SK-N-SH (cell line): ENCODE measurements around the gene ANP32A. TPM values are rescaled to one million over a fixed set of nuclear protein-coding genes. Genes with fewer than 3 reads are reported as not detected.

Source experiments
- CTCF ChIA-PET: fragments of 300-600, 350-600 bp; formaldehyde crosslinking; extraction: SDS; loops from one replicate; lab custom pipeline; 2021; lab: Yijun Ruan, JAX
- POLR2A ChIA-PET: fragments of 350-600 bp; sonication (Branson Sonifier 250); formaldehyde crosslinking; extraction: SDS; loops from one replicate; lab custom pipeline; 2020; ENCODE audit warnings: antibody characterized with exemption, inconsistent platforms; lab: Yijun Ruan, JAX
- DNase-seq: peaks from one replicate; pipeline ENCODE4 v3.0.0; 2012
- H2AFZ ChIP-seq: fragments of 200-600 bp; sonication (generic); 2 replicates; pipeline ENCODE4 v1.8.1; 2016; ENCODE audit warnings: antibody characterized with exemption, mild to moderate bottlenecking, low read depth
- H3F3A ChIP-seq: fragments of 200-600 bp; sonication (generic); replicated peaks from 2 replicates; pipeline ENCODE3; 2016; ENCODE audit warnings: antibody characterized with exemption, mild to moderate bottlenecking; ENCODE audit not compliant: insufficient read depth
- H3K27ac ChIP-seq, 2 experiments: fragments of 200-500 bp in 1 of 2; fragments of 200-600 bp in 1 of 2; sonication (Bioruptor generic) in 1 of 2; sonication (generic), shearing (Covaris generic) in 1 of 2; 2 replicates each; pipeline versions ENCODE4 v1.5.1 to v1.6.1; 2014 to 2016; ENCODE audit warnings: low read depth in 2 of 2, inconsistent platforms in 1 of 2, low read length in 1 of 2, mild to moderate bottlenecking in 1 of 2, mixed read lengths in 1 of 2
- H3K27me3 ChIP-seq: fragments of 200-600 bp; sonication (generic), shearing (Covaris generic); 2 replicates; pipeline ENCODE4 v1.6.1; 2016; ENCODE audit warnings: mixed run types; ENCODE audit not compliant: insufficient read depth
- H3K36me3 ChIP-seq, 2 experiments: fragments of 200-500 bp in 1 of 2; fragments of 200-600 bp in 1 of 2; sonication (Bioruptor generic) in 1 of 2; sonication (generic) in 1 of 2; replicated peaks in 1 of 2; 2 replicates each; pipeline versions ENCODE3 to v1.5.1; 2014 to 2016; ENCODE audit warnings: low read length in 1 of 2, mild to moderate bottlenecking in 1 of 2; ENCODE audit not compliant: insufficient read depth in 2 of 2, control insufficient read depth in 1 of 2
- H3K4me1 ChIP-seq, 2 experiments: fragments of 200-500 bp in 1 of 2; fragments of 200-600 bp in 1 of 2; sonication (Bioruptor generic) in 1 of 2; sonication (generic), shearing (Covaris generic) in 1 of 2; 2 replicates each; pipeline versions ENCODE4 v1.5.1 to v1.6.1; 2014 to 2016; ENCODE audit warnings: low read depth in 1 of 2, low read length in 1 of 2, mixed run types in 1 of 2; ENCODE audit not compliant: insufficient read depth in 2 of 2, control insufficient read depth in 1 of 2
- H3K4me2 ChIP-seq: fragments of 200-600 bp; sonication (generic), shearing (Covaris generic); 2 replicates; pipeline ENCODE4 v1.6.1; 2017; ENCODE audit warnings: mixed run types
- H3K4me3 ChIP-seq, 2 experiments: fragments of 200-500 bp in 1 of 2; fragments of 200-600 bp in 1 of 2; sonication (Bioruptor generic) in 1 of 2; sonication (generic), shearing (Covaris generic) in 1 of 2; 2 replicates each; pipeline versions ENCODE4 v1.5.1 to v1.8.1; 2014 to 2016; ENCODE audit warnings: low read depth in 2 of 2, inconsistent platforms in 1 of 2, low read length in 1 of 2, mild to moderate bottlenecking in 1 of 2, mixed read lengths in 1 of 2, moderate library complexity in 1 of 2
- H3K79me2 ChIP-seq: fragments of 200-600 bp; sonication (generic); 2 replicates; pipeline ENCODE4 v1.8.1; 2017; ENCODE audit warnings: mild to moderate bottlenecking; ENCODE audit not compliant: insufficient read depth
- H3K9ac ChIP-seq: fragments of 200-600 bp; sonication (generic); 2 replicates; pipeline ENCODE4 v1.6.1; 2017; ENCODE audit warnings: mixed run types
- H3K9me2 ChIP-seq: fragments of 200-600 bp; sonication (generic); 2 replicates; pipeline ENCODE4 v1.6.1; 2017; ENCODE audit warnings: mixed run types
- H3K9me3 ChIP-seq: fragments of 200-600 bp; sonication (generic); 2 replicates; pipeline ENCODE4 v1.6.1; 2017; ENCODE audit warnings: mixed run types, mild to moderate bottlenecking, moderate library complexity
- H4K20me1 ChIP-seq: fragments of 200-600 bp; sonication (generic); 2 replicates; pipeline ENCODE4 v1.6.1; 2017; ENCODE audit warnings: mild to moderate bottlenecking, mixed run types; ENCODE audit not compliant: insufficient read depth
- CHD2 ChIP-seq: fragments of 150-350 bp; IDR thresholded peaks from 2 replicates; pipeline ENCODE4 v1.6.1; 2018; ENCODE audit warnings: low read length; ENCODE audit not compliant: partially characterized antibody
- EP300 ChIP-seq, 2 experiments: IDR thresholded peaks; 2 replicates each; pipeline versions ENCODE4 v1.4.0 to v1.6.1; 2012; ENCODE audit warnings: borderline replicate concordance in 1 of 2, low read depth in 1 of 2, low read length in 1 of 2
- EZH2phosphoT487 ChIP-seq: fragments of 200-600 bp; sonication (generic); IDR thresholded peaks from 2 replicates; pipeline ENCODE4 v1.6.1; 2017; ENCODE audit warnings: low read depth, mixed run types, mild to moderate bottlenecking, antibody characterized with exemption, moderate library complexity, borderline replicate concordance
- FOXJ3 ChIP-seq: sonication (generic); formaldehyde crosslinking; IDR thresholded peaks from 2 replicates; pipeline ENCODE4 v1.5.1; 2020; ENCODE audit warnings: mild to moderate bottlenecking, missing genetic modification reagents
- FOXM1 ChIP-seq: IDR thresholded peaks from 2 replicates; pipeline ENCODE4 v1.4.0; 2012; ENCODE audit warnings: low read depth, mild to moderate bottlenecking
- GABPA ChIP-seq: IDR thresholded peaks from 2 replicates; pipeline ENCODE4 v1.4.0; 2012; ENCODE audit warnings: low read depth, mild to moderate bottlenecking
- GATA2 ChIP-seq: sonication (generic); formaldehyde crosslinking; IDR thresholded peaks from 2 replicates; pipeline ENCODE4 v1.5.0; 2020; ENCODE audit warnings: mild to moderate bottlenecking, missing genetic modification reagents
- JUND ChIP-seq: IDR thresholded peaks from 2 replicates; pipeline ENCODE4 v1.4.0; 2012
- MEF2A ChIP-seq: IDR thresholded peaks from 2 replicates; pipeline ENCODE4 v1.4.0; 2012; ENCODE audit warnings: low read depth, borderline replicate concordance
- MXI1 ChIP-seq: IDR thresholded peaks from 2 replicates; pipeline ENCODE4 v1.6.1; 2012; ENCODE audit warnings: mild to moderate bottlenecking, low read depth, low read length, improper control_type of control experiment
- NFIC ChIP-seq: IDR thresholded peaks from 2 replicates; pipeline ENCODE4 v1.4.0; 2012; ENCODE audit warnings: borderline replicate concordance
- NRF1 ChIP-seq: IDR thresholded peaks from 2 replicates; pipeline ENCODE4 v1.6.1; 2012; ENCODE audit warnings: low read depth, mild to moderate bottlenecking, low read length
- RCOR1 ChIP-seq: fragments of 150-350 bp; IDR thresholded peaks from 2 replicates; pipeline ENCODE4 v1.6.1; 2017; ENCODE audit warnings: antibody characterized with exemption, low read length
- RFX5 ChIP-seq: IDR thresholded peaks from 2 replicates; pipeline ENCODE4 v1.6.1; 2012; ENCODE audit warnings: mild to moderate bottlenecking, improper control_type of control experiment, low read length
- TAF1 ChIP-seq: IDR thresholded peaks from 2 replicates; pipeline ENCODE4 v1.6.1; 2012; ENCODE audit warnings: low read depth, mild to moderate bottlenecking, low read length, moderate library complexity, borderline replicate concordance
- TCF12 ChIP-seq: IDR thresholded peaks from 2 replicates; pipeline ENCODE4 v1.4.0; 2012
- YY1 ChIP-seq: IDR thresholded peaks from 2 replicates; pipeline ENCODE4 v1.4.0; 2012; ENCODE audit warnings: low read depth, mild to moderate bottlenecking
- WGBS: methylation state at CpG from one replicate; pipeline ENCODE4 v1.1.6; 2017; ENCODE audit warnings: low lambda C conversion rate; 5-methylcytosine and 5-hydroxymethylcytosine counted together
- polyA plus RNA-seq, 3 experiments: library from polyadenylated mRNA; depleted of rRNA; stranded (reverse); fragments of >200 nt; gene quantifications; 2 replicates each; pipeline ENCODE4 v1.2.3, GENCODE V29; 2012
- TF ChIP-seq, protein P1 (sequence below): IDR thresholded peaks from 2 replicates; pipeline ENCODE4 v1.4.0; 2012; ENCODE audit warnings: low read depth
- TF ChIP-seq, protein P2 (sequence below): IDR thresholded peaks from 2 replicates; pipeline ENCODE4 v1.4.0; 2012; ENCODE audit warnings: low read depth, borderline replicate concordance
- TF ChIP-seq, protein P3 (sequence below): IDR thresholded peaks from 2 replicates; pipeline ENCODE4; 2012
- TF ChIP-seq, protein P4 (sequence below): fragments of 150-350 bp; IDR thresholded peaks from 2 replicates; pipeline ENCODE4 v1.6.1; 2016; ENCODE audit warnings: mild to moderate bottlenecking, low read depth, low read length
- TF ChIP-seq, protein P5 (sequence below): fragments of 150-350 bp; IDR thresholded peaks from 2 replicates; pipeline ENCODE4 v1.6.1; 2017; ENCODE audit warnings: antibody characterized with exemption, low read length, low read depth, borderline replicate concordance

ANP32A gene
- polyA plus RNA-seq, 1 of the 3 experiments (the other 2 are of a cell fraction), result 58.4 TPM

DNA sequence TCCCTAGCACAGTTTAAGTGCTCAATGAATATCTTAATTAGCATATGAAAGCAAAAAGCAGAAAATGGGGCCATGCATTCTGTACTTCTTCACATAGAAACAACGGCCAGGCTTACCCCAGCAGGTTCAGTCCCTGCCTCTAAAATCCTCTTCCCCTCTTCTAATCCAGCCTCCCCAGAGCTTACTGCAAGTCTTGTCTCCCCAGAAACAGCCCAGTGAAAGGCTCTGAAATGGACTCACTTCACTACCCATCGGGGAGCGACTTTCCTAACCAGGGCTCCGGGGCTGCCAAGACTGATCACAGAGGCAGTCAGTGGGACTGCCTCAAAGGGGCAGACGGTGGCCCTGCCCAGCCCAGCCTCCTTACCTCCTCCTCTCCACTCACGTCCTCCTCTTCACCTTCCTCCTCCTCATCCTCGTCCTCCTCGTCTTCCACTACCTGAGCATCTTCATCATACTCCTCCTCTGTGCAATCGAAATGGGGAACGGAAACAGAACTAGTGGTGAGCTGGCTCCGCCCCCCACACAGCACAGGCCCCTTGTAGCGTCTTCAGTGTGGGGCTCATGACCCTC is 38.0 kb downstream of the ANP32A start:
- TF ChIP-seq NFIC, result no peak
- TF ChIP-seq, protein P1, sequence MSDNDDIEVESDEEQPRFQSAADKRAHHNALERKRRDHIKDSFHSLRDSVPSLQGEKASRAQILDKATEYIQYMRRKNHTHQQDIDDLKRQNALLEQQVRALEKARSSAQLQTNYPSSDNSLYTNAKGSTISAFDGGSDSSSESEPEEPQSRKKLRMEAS, result no peak
- TF ChIP-seq EZH2phosphoT487, result no peak
- no peak for TF ChIP-seq RCOR1

DNA sequence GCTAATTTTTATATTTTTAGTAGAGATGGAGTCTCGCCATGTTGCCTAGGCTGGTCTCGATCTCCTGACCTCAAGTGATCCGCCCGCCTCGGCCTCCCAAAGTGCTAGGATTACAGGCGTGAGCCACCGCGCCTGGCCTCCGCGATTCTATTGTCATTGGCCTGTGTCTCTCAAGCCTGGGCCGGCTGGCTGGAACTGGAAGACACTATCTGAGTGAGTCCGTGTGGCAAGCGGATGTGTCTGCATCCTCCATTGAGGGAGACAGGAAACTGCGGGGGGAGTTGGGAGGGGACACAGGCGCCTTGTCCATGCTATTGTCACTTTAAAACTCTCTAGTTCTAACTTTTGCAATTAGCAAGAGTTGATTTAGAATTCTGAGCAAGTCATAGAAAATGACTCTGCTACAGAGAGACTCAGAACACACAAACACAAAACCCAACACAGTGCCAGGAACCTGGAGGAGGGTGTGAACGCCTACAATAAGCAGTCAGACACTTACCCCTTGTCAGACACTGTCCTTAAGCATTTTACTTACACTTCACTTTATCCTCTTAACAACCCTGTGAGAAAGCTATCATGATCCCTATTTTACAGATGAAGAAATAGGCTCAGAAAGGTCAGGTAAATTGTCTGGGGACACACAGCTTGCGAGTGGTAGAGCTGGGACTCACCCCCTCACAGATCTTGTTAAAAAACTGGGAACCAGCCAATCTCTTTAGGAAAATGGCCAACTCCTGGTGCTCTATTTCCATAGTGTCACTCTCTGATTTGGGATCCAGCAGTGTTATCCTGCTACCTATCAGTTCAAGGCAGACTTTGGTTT is 38.7 kb downstream of the ANP32A start:
- POLR2A ChIA-PET, result no interaction called here
- no peak for DNase-seq
- TF ChIP-seq RFX5 (no peak), GABPA (no peak), TAF1 (no peak), YY1 (no peak), NFIC (no peak), JUND (no peak), EP300 (IDR thresholded peaks at IDR 0.05; ENCODE audit: borderline replicate concordance in 1 of 2, low read depth in 1 of 2, low read length in 1 of 2) (no peak), NRF1 (no peak), TCF12 (no peak), GATA2 (CRISPR knock-in tag) (no peak), FOXM1 (no peak), MEF2A (no peak), FOXJ3 (CRISPR knock-in tag) (no peak), CHD2 (no peak), MXI1 (no peak)
- TF ChIP-seq, protein P2, sequence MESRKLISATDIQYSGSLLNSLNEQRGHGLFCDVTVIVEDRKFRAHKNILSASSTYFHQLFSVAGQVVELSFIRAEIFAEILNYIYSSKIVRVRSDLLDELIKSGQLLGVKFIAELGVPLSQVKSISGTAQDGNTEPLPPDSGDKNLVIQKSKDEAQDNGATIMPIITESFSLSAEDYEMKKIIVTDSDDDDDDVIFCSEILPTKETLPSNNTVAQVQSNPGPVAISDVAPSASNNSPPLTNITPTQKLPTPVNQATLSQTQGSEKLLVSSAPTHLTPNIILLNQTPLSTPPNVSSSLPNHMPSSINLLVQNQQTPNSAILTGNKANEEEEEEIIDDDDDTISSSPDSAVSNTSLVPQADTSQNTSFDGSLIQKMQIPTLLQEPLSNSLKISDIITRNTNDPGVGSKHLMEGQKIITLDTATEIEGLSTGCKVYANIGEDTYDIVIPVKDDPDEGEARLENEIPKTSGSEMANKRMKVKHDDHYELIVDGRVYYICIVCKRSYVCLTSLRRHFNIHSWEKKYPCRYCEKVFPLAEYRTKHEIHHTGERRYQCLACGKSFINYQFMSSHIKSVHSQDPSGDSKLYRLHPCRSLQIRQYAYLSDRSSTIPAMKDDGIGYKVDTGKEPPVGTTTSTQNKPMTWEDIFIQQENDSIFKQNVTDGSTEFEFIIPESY, result no peak
- TF ChIP-seq, protein P3, sequence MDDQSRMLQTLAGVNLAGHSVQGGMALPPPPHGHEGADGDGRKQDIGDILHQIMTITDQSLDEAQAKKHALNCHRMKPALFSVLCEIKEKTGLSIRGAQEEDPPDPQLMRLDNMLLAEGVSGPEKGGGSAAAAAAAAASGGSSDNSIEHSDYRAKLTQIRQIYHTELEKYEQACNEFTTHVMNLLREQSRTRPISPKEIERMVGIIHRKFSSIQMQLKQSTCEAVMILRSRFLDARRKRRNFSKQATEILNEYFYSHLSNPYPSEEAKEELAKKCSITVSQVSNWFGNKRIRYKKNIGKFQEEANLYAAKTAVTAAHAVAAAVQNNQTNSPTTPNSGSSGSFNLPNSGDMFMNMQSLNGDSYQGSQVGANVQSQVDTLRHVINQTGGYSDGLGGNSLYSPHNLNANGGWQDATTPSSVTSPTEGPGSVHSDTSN, result no peak
- TF ChIP-seq, protein P4, sequence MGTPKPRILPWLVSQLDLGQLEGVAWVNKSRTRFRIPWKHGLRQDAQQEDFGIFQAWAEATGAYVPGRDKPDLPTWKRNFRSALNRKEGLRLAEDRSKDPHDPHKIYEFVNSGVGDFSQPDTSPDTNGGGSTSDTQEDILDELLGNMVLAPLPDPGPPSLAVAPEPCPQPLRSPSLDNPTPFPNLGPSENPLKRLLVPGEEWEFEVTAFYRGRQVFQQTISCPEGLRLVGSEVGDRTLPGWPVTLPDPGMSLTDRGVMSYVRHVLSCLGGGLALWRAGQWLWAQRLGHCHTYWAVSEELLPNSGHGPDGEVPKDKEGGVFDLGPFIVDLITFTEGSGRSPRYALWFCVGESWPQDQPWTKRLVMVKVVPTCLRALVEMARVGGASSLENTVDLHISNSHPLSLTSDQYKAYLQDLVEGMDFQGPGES, result no peak
- TF ChIP-seq, protein P5, sequence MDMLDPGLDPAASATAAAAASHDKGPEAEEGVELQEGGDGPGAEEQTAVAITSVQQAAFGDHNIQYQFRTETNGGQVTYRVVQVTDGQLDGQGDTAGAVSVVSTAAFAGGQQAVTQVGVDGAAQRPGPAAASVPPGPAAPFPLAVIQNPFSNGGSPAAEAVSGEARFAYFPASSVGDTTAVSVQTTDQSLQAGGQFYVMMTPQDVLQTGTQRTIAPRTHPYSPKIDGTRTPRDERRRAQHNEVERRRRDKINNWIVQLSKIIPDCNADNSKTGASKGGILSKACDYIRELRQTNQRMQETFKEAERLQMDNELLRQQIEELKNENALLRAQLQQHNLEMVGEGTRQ, result no peak

More for the DNA sequence above, 38.0 kb downstream of the ANP32A start:
- no peak overlapping the region for H3K27ac ChIP-seq
- H3F3A ChIP-seq, result peaks cover 12% of the 10 kb centered on the region
- H3K27me3 ChIP-seq, result no peaks in the 10 kb centered on the region
- H3K4me2 ChIP-seq, result no peak overlapping the region
- no peaks in the 10 kb centered on the region for H4K20me1 ChIP-seq
- peaks cover 23 to 84% of the 10 kb centered on the region in 2 experiments for H3K36me3 ChIP-seq
- ChIA-PET CTCF (interaction anchor here (1.0 to 3.8 kb wide), 5 partner anchors 16 to 142 kb away, joined by 3 to 19 read pairs (median 4); no protein-coding TSS in a partner anchor), POLR2A (no interaction called here)
- no peak overlapping the region for H2AFZ ChIP-seq
- H3K4me1 ChIP-seq, result no peaks in the 10 kb centered on the region
- no peaks in the 10 kb centered on the region for H3K9me3 ChIP-seq
- 91% methylated on average over 12 of the region's 12 CpGs for WGBS
- H3K9ac ChIP-seq, result no peak overlapping the region
- no peak overlapping the region for H3K4me3 ChIP-seq
- no peaks in the 10 kb centered on the region for H3K9me2 ChIP-seq
- DNase-seq, result no peak
- no peaks in the 10 kb centered on the region for H3K79me2 ChIP-seq

More for the DNA sequence above, 38.7 kb downstream of the ANP32A start:
- WGBS, result 96% methylated on average over 17 of the region's 17 CpGs
- Histone ChIP-seq H3K4me3 (no peak overlapping the region), H3K4me2 (no peak overlapping the region), H3K9ac (no peak overlapping the region), H3F3A (peaks cover 12% of the 10 kb centered on the region), H3K27ac (no peak overlapping the region), H2AFZ (no peak overlapping the region), H3K9me3 (no peaks in the 10 kb centered on the region), H4K20me1 (no peaks in the 10 kb centered on the region), H3K27me3 (no peaks in the 10 kb centered on the region), H3K36me3 (peaks cover 29 to 81% of the 10 kb centered on the region in 2 experiments), H3K4me1 (no peaks in the 10 kb centered on the region), H3K9me2 (no peaks in the 10 kb centered on the region), H3K79me2 (no peaks in the 10 kb centered on the region)
- CTCF ChIA-PET, result interaction anchor here (1.0 kb wide), 1 partner anchor 26 kb away, joined by 4 read pairs; no protein-coding TSS in a partner anchor
